Melanocyte of skin (primary cell): ENCODE data around the gene KXD1. TPM values are rescaled to one million over a fixed set of nuclear protein-coding genes. Genes with fewer than 3 reads are reported as not detected.

Experiments
- total RNA-seq, 2 donors: library from RNA; depleted of rRNA; stranded (reverse); fragments of >200 nt; gene quantifications; 2 replicates each; pipeline ENCODE4 v1.2.3, GENCODE V29; 2012

KXD1 gene
- total RNA-seq: 100 to 1,000 TPM; 138 to 139 TPM

DNA sequence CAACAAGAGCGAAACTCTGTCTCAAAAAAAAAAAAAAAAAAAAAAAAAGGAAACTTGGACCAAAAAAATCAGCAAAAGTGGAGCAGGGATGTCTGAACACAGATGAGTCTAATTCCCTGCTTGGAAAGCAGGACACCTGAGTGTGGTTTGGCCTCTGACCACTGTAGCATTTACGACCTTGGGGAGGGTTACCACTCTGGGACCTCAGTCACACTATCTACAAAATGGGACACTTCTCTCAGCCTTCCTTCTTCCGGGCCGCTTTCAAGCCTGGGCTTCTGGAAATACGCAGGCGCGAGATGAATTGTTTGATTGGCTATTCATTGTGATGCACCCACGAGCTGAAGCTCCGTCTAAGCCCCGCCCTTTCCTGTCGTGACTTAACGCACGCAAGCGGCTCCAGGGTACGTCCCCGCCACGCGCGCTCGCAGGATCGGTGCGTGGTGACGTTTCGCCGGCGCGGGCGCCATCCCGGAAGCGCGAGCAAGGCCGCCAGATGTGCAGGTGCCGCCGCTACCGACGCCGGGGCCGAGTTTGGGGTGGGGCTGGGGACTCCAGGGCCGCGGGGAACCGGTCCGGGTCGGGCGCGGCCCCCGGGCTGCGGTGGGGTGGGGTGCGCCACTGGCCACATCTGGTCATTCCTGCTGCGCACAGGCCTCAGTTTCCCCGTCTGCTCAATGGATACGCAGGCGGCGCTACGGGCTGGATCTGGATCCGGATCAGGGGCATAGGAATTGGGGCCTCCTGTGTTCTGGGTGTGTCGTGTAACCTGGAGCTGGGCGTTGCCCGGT is at the start of gene KXD1:
KXD1 (plus strand) TSS at position 460 of the 791 bp plus-strand sequence. CDS start 4,187 bp downstream, outside the sequence.

GRCh38 chr19:18521692-18522123 is 36.0 kb upstream of the KXD1 start, which contains the start of gene ELL:
Gene ELL, minus strand, starts transcription at chr19:18522070. Its CDS starts 15 bp downstream, at chr19:18522055.

GRCh38 chr19:18542941-18543813 is 14.5 kb upstream of the KXD1 start, which contains the start of gene FKBP8:
Gene FKBP8, minus strand, starts transcription at chr19:18543573. Its CDS starts 1,603 bp downstream, at chr19:18541970.

DNA sequence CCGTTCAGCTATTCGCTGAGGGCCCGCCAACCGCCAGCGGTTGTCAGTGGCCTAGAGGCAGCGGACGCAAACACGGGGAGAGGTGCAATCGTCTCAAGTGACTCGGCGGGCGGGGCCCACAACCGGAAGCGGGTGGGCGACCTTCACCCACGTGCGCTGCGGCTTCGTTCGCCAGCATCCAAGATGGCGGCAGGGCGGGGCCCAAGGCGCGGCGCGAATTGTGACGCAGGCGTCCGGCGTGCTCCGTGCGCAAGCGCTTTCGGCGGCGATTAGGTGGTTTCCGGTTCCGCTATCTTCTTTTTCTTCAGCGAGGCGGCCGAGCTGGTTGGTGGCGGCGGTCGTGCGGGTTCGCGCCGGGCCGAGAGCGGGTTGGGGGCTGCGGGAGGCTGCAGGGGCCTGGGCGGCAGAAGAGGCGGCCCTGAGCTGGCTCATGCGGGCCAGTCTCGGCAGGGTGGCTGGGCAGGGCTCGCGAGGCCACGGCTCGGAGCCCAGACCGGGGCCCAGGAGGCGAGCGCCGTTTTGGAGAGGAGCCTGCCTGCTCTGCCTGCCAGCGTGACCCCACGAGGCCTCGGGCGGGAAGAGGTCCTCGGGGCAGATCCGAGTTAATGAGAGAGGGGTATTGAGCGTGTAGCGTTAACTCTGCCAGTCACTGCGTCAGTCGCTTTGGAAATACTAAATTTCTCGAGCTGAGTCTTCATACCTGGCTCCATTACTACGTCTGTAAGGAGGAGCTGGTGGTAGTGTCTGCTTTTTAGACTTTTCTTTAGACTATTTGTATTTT is 14.1 kb downstream of the KXD1 start, which contains the start of gene UBA52:
UBA52 (plus strand) TSS at position 294 of the 781 bp plus-strand sequence. CDS start 1,444 bp downstream, outside the sequence.

GRCh38 chr19:18588611-18589379 is 31.1 kb downstream of the KXD1 start, which contains the start of gene REX1BD:
Gene REX1BD, plus strand, starts transcription at chr19:18588798. Its CDS starts 4 bp downstream, at chr19:18588802.

GRCh38 chr19:18606281-18607225 is 48.9 kb downstream of the KXD1 start, which contains the start of gene CRLF1:
Gene CRLF1, minus strand, starts transcription at chr19:18606799. Its CDS starts 143 bp downstream, at chr19:18606656.

GRCh38 chr19:18612772-18613588 is 55.3 kb downstream of the KXD1 start, which contains the start of gene TMEM59L:
Gene TMEM59L, plus strand, starts transcription at chr19:18612870. Its CDS starts 89 bp downstream, at chr19:18612959.

Other genes with a start within 250 kb of the KXD1 start
- gene LSM4, start 234.8 kb upstream of the KXD1 start, total RNA-seq: 100 to 1,000 TPM; 142 to 230 TPM
- 10 to 100 TPM; 17.9 to 23.3 TPM for gene PGPEP1, start 217.3 kb upstream of the KXD1 start, total RNA-seq
- gene GDF15, start 171.7 kb upstream of the KXD1 start, total RNA-seq: 100 to 1,000 TPM in 1 of 2 donors, 10 to 100 TPM in 1; 57.8 to 325 TPM
- gene LRRC25, start 160.2 kb upstream of the KXD1 start, total RNA-seq: not detected
- gene SSBP4, start 138.5 kb upstream of the KXD1 start, total RNA-seq: 10 to 100 TPM; 38.2 to 85.6 TPM
- 10 to 100 TPM; 24.0 to 25.5 TPM for gene ISYNA1, start 119.7 kb upstream of the KXD1 start, total RNA-seq
- 10 to 100 TPM in 1 of 2 donors, 1 to 10 TPM in 1; 8.6 to 11.3 TPM for gene ELL, start 35.8 kb upstream of the KXD1 start, total RNA-seq
- 100 to 1,000 TPM; 145 to 159 TPM for gene FKBP8, start 14.3 kb upstream of the KXD1 start, total RNA-seq
- gene UBA52, start 14.0 kb downstream of the KXD1 start, total RNA-seq: 100 to 1,000 TPM; 498 to 653 TPM
- 10 to 100 TPM; 67.9 to 68.5 TPM for gene REX1BD, start 30.9 kb downstream of the KXD1 start, total RNA-seq
- gene CRLF1, start 48.9 kb downstream of the KXD1 start, total RNA-seq: under 1 TPM in 1 of 2 donors, not detected in 1; under 0.01 TPM
- not detected for gene TMEM59L, start 55.0 kb downstream of the KXD1 start, total RNA-seq
- gene KLHL26, start 79.2 kb downstream of the KXD1 start, total RNA-seq: 1 to 10 TPM; 3.4 to 4.7 TPM
- 1 to 10 TPM; 2.3 to 4.8 TPM for gene CRTC1, start 125.8 kb downstream of the KXD1 start, total RNA-seq
- gene COMP, start 233.4 kb downstream of the KXD1 start, total RNA-seq: not detected